Endothelial cell of umbilical vein (primary cell): ENCODE measurements around the gene CLTC. TPM values are rescaled to one million over a fixed set of nuclear protein-coding genes. Genes with fewer than 3 reads are reported as not detected.

Source experiments
- BruUV-seq: library from RNA; stranded (reverse); fragments of 400-500 nt; replicated peaks from 2 replicates; lab custom pipeline; 2021; lab: Mats Ljungman, UMichigan
- CTCF ChIA-PET: fragments of 300-600, 350-600 bp; sonication (Branson Sonifier 250); formaldehyde crosslinking; loops from one replicate; lab custom pipeline; 2021; ENCODE audit warnings: antibody characterized with exemption, inconsistent platforms; lab: Charles Lee
- POLR2A ChIA-PET: fragments of 300-600, 350-600 bp; sonication (Branson Sonifier 250); formaldehyde crosslinking; loops from one replicate; lab custom pipeline; 2021; ENCODE audit warnings: antibody characterized with exemption, inconsistent platforms; lab: Charles Lee
- DNase-seq: peaks from one replicate; pipeline ENCODE4 v3.0.0-alpha.2; 2011; ENCODE audit warnings: low read depth, low spot score
- FAIRE-seq: peaks from 2 replicates; lab custom pipeline; 2011; peaks lifted over from hg19 to GRCh38; lab: Jason Lieb, UNC
- H2AFZ ChIP-seq: 2 replicates; pipeline ENCODE4 v1.6.0; 2012; ENCODE audit warnings: low read depth, low read length, control low read depth, inconsistent platforms
- H3K27ac ChIP-seq: 2 replicates; pipeline ENCODE4 v1.5.1; 2011; ENCODE audit warnings: low read depth, mild to moderate bottlenecking, control low read depth, low read length, moderate library complexity; ENCODE audit not compliant: insufficient read depth
- H3K27me3 ChIP-seq, 2 experiments: 2 replicates each; pipeline versions ENCODE4 v1.6.0 to v1.6.1; 2011; ENCODE audit warnings: low read length in 2 of 2, mixed read lengths in 1 of 2; ENCODE audit not compliant: control insufficient read depth in 2 of 2, insufficient read depth in 2 of 2
- H3K36me3 ChIP-seq, 2 experiments: 2 replicates in 1 of 2; 3 replicates in 1 of 2; pipeline ENCODE4 v1.5.1; 2011; ENCODE audit warnings: low read length in 2 of 2, mild to moderate bottlenecking in 1 of 2, moderate library complexity in 1 of 2; ENCODE audit not compliant: control insufficient read depth in 2 of 2, insufficient read depth in 2 of 2; ENCODE audit errors: extremely low read depth in 1 of 2
- H3K4me1 ChIP-seq: 3 replicates; pipeline ENCODE4 v1.5.1; 2011; ENCODE audit warnings: mild to moderate bottlenecking, low read length; ENCODE audit not compliant: control insufficient read depth, insufficient read depth; ENCODE audit errors: extremely low read depth
- H3K4me2 ChIP-seq: 2 replicates; pipeline ENCODE4 v1.6.1; 2011; ENCODE audit warnings: low read length, control low read depth, mixed read lengths; ENCODE audit not compliant: insufficient read depth
- H3K4me3 ChIP-seq, 3 experiments: fragments of 200-600 bp in 1 of 3; sonication (generic), shearing (Covaris generic) in 1 of 3; replicated peaks in 1 of 3; 2 replicates each; pipeline ENCODE4 v1.5.1; 2011 to 2016; ENCODE audit warnings: control low read depth in 3 of 3, low read length in 3 of 3, mild to moderate bottlenecking in 2 of 3, inconsistent platforms in 1 of 3, low read depth in 1 of 3, moderate library complexity in 1 of 3; ENCODE audit not compliant: insufficient read depth in 1 of 3
- H3K79me2 ChIP-seq: 2 replicates; pipeline ENCODE4 v1.6.0; 2012; ENCODE audit warnings: low read length, inconsistent platforms; ENCODE audit not compliant: control insufficient read depth, insufficient read depth
- H3K9ac ChIP-seq: replicated peaks from 2 replicates; pipeline ENCODE3; 2011; ENCODE audit warnings: low read length, control low read depth; ENCODE audit not compliant: insufficient read depth; ENCODE audit errors: extremely low read depth
- H3K9me1 ChIP-seq: replicated peaks from 3 replicates; pipeline ENCODE4 v1.6.0; 2011; ENCODE audit warnings: mild to moderate bottlenecking, low read length; ENCODE audit not compliant: control insufficient read depth, insufficient read depth; ENCODE audit errors: extremely low read depth
- H3K9me3 ChIP-seq: replicated peaks from 2 replicates; pipeline ENCODE4 v1.5.1; 2012; ENCODE audit warnings: low read length, inconsistent platforms; ENCODE audit not compliant: control insufficient read depth, insufficient read depth
- H4K20me1 ChIP-seq: replicated peaks from 2 replicates; pipeline ENCODE3; 2011; ENCODE audit warnings: mild to moderate bottlenecking, low read length; ENCODE audit not compliant: control insufficient read depth, insufficient read depth; ENCODE audit errors: extremely low read depth
- CTCF ChIP-seq, 2 donors: IDR thresholded peaks; 1 replicate in 1 of 2; 2 replicates in 1 of 2; pipeline ENCODE4 v1.5.1; 2011; ENCODE audit warnings: low read length in 2 of 2, mild to moderate bottlenecking in 2 of 2, moderate library complexity in 2 of 2, control low read depth in 1 of 2, inconsistent platforms in 1 of 2, low read depth in 1 of 2; ENCODE audit not compliant: insufficient read depth in 1 of 2; ENCODE audit errors: extremely low read depth in 1 of 2
- EZH2 ChIP-seq: IDR thresholded peaks from 2 replicates; pipeline ENCODE4 v1.6.1; 2012; ENCODE audit warnings: borderline replicate concordance, low read depth, mild to moderate bottlenecking, moderate library complexity, low read length, inconsistent platforms; ENCODE audit not compliant: severe bottlenecking
- FOS ChIP-seq: IDR thresholded peaks from 2 replicates; pipeline ENCODE4 v1.6.1; 2011; ENCODE audit warnings: mild to moderate bottlenecking, low read length, moderate library complexity, borderline replicate concordance; ENCODE audit not compliant: insufficient read depth
- GATA2 ChIP-seq: IDR thresholded peaks from 2 replicates; pipeline ENCODE4 v1.7.0; 2011; ENCODE audit warnings: low read depth, mild to moderate bottlenecking, moderate library complexity, mixed read lengths, low read length; ENCODE audit not compliant: insufficient read length, insufficient read depth
- JUN ChIP-seq: IDR thresholded peaks from 2 replicates; pipeline ENCODE4 v1.6.1; 2011; ENCODE audit warnings: borderline replicate concordance, low read depth; ENCODE audit not compliant: insufficient read length, insufficient read depth
- MYC ChIP-seq: IDR thresholded peaks from one replicate; pipeline ENCODE4 v1.6.1; 2011; ENCODE audit warnings: mild to moderate bottlenecking, low read depth, low read length
- POLR2A ChIP-seq: IDR thresholded peaks from 2 replicates; pipeline ENCODE4 v1.6.1; 2012; ENCODE audit warnings: low read depth, mild to moderate bottlenecking, control low read depth, low read length
- POLR2AphosphoS5 ChIP-seq: IDR thresholded peaks from 2 replicates; pipeline ENCODE4 v1.6.1; 2012; ENCODE audit warnings: low read depth, mild to moderate bottlenecking, control low read depth, low read length, moderate library complexity; ENCODE audit not compliant: insufficient read depth
- dilution Hi-C: fragments of 300-500 bp; cut with MboI; formaldehyde crosslinking; loops from one replicate; pipeline ENCODE4 v1.15.0; 2019; ENCODE audit warnings: low sequenced_read_pairs; ENCODE audit not compliant: extremely low pct_ligation_motif_present
- intact Hi-C: fragments of 100-400 bp; cut with micrococcal nuclease; formaldehyde crosslinking; loops from one replicate; pipeline ENCODE4 v1.10.0; 2022
- polyA plus RNA-seq, 4 experiments: library from polyadenylated mRNA; depleted of rRNA in 3 of 4; stranded (reverse) in 3 of 4; unstranded in 1 of 4; fragments of >200 nt; gene quantifications; 2 replicates each; pipeline versions ENCODE4 v1.2.1 to v1.2.3, GENCODE V29; 2011 to 2012; ENCODE audit warnings: missing spikeins in 1 of 4
- total RNA-seq: library from RNA; stranded (reverse); gene quantifications from 2 replicates; pipeline ENCODE4 v1.2.3, GENCODE V29; 2021
- TF ChIP-seq, protein P1 (sequence below): IDR thresholded peaks from 2 replicates; pipeline ENCODE4 v1.6.1; 2011; ENCODE audit not compliant: insufficient read depth, insufficient read length

CLTC gene
- total and polyA plus RNA-seq, 2 donors (not counting 3 experiments of a cell fraction or from before 2014, with no cell fraction given), result 164 to 326 TPM

DNA sequence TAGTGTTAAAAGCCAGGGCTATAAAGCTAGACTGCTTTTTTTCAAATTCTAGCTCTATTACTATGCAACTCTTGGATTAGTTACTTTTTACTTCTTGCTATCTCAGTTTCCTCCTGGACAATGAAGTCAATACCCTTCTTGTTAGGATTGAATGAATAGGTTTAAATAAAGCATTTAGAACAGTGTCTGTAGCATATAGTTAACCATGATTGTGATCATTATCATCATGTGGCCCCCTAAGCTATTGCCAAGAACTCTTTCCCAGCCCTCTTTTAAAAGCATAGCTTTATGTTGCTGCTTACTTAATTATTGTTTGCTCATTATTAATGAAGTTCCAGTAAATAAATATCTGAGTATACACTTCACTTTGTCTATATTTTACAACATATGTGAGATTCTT is 92.2 kb downstream of the CLTC start:
- H3K4me1 ChIP-seq, result peaks cover 13% of the 10 kb centered on the region
- no peak for DNase-seq
- intact Hi-C loops, result no loop called here
- ChIA-PET CTCF (interaction anchor here (1.3 to 2.3 kb wide), 3 partner anchors 11 to 147 kb away, joined by 3 to 8 read pairs (median 3); no protein-coding TSS in a partner anchor), POLR2A (no interaction called here)
- TF ChIP-seq, protein P1, sequence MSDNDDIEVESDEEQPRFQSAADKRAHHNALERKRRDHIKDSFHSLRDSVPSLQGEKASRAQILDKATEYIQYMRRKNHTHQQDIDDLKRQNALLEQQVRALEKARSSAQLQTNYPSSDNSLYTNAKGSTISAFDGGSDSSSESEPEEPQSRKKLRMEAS, result no peak
- TF ChIP-seq EZH2, result no peak
- no peak for TF ChIP-seq FOS
- no peak for TF ChIP-seq POLR2A
- TF ChIP-seq POLR2AphosphoS5, result no peak
- TF ChIP-seq MYC, result no peak
- TF ChIP-seq JUN, result no peak
- TF ChIP-seq GATA2, result no peak
- TF ChIP-seq CTCF (IDR thresholded peaks at IDR 0.05; ENCODE audit: extremely low read depth in 1 of 2, insufficient read depth in 1 of 2, low read depth in 1 of 2, low read length in 2 of 2), result no peak
- H3K9me1 ChIP-seq, result no peaks in the 10 kb centered on the region
- FAIRE-seq, result no peak
- peaks cover 85% of the 10 kb centered on the region for H3K79me2 ChIP-seq
- H3K36me3 ChIP-seq, result no peaks in the 10 kb centered on the region
- no peak overlapping the region for H3K4me2 ChIP-seq
- no TSS peak for BruUV-seq
- no peak overlapping the region for H2AFZ ChIP-seq
- H3K4me3 ChIP-seq, result no peak overlapping the region
- no peak overlapping the region for H3K9ac ChIP-seq
- H3K9me3 ChIP-seq, result no peaks in the 10 kb centered on the region
- H3K27ac ChIP-seq, result no peak overlapping the region
- H4K20me1 ChIP-seq, result no peaks in the 10 kb centered on the region
- dilution Hi-C loops, result no loop called here
- no peaks in the 10 kb centered on the region for H3K27me3 ChIP-seq
